Measurements from ENCODE around the gene MICOS13.

MICOS13 gene, protein sequence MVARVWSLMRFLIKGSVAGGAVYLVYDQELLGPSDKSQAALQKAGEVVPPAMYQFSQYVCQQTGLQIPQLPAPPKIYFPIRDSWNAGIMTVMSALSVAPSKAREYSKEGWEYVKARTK

DNA sequence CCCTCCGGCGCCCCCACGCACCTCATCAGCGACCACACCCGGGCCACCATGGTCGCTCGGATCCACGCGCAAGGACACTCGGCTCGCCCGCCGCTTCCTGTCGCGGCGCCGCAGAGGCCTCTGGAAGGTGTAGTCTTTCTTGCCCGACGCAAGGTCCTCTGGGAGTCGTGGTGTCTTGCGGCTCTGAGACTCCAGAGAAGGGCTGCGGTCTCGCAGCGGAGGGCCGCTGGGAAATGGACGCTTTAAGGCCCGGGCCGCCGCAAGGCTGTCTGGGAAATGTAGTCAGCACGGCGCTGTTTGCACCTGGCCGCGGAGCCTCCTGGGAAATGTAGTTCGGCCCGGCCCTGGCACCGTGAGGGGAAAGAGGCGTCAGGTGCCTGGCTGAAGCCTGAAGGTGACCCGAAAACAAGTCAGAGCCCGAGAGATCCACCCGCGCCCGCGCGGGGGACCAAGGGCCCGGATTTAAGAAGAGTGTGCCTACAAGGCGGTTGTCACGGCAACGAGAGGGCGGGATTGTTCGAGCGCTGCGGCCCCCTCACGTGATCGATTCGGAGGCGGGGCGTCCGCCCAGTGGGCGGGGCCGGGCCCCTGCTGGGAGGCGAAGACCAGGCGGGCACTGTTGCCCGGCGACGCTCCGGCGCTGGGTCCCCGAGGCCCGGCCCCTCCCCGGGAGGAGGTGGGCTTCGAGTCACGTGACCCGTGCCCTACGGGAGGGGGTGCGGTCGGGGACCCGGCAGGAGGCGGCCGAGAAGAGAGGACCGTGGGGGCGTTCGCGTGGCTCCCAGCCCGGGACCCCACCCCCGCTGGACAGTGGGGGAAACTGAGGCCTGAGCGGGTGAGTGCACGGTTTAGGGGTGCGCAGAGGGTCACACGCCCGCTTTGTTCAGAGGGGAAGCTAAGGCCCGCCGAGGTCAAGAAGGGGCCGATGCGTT lies at the start of gene MICOS13, which contains the start of gene HSD11B1L:
Gene MICOS13 (minus strand): TSS at position 80 of the 932 bp plus-strand sequence. CDS start 30 bp downstream, at position 50.
Gene HSD11B1L (plus strand): TSS at position 591 of the 932 bp plus-strand sequence. CDS start 3,806 bp downstream, outside the sequence.
- Mint-ChIP-seq H3K4me3 (peak within 1 kb of the TSS; percentile 91), H3K36me3 (ENCODE audit: low read depth) (no peaks in the 10 kb centered on the region), H3K27ac (peak within 1 kb of the TSS; percentile 99), H3K27me3 (ENCODE audit: low read depth, poor library complexity) (peaks cover 4% of the 10 kb centered on the region), H3K9me3 (no peaks in the 10 kb centered on the region), H3K4me1 (peaks cover 33% of the 10 kb centered on the region)
- peak; percentile 99 for DNase-seq
- TF ChIP-seq, protein P1, sequence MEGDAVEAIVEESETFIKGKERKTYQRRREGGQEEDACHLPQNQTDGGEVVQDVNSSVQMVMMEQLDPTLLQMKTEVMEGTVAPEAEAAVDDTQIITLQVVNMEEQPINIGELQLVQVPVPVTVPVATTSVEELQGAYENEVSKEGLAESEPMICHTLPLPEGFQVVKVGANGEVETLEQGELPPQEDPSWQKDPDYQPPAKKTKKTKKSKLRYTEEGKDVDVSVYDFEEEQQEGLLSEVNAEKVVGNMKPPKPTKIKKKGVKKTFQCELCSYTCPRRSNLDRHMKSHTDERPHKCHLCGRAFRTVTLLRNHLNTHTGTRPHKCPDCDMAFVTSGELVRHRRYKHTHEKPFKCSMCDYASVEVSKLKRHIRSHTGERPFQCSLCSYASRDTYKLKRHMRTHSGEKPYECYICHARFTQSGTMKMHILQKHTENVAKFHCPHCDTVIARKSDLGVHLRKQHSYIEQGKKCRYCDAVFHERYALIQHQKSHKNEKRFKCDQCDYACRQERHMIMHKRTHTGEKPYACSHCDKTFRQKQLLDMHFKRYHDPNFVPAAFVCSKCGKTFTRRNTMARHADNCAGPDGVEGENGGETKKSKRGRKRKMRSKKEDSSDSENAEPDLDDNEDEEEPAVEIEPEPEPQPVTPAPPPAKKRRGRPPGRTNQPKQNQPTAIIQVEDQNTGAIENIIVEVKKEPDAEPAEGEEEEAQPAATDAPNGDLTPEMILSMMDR (IDR thresholded peaks at IDR 0.05), result no peak

DNA sequence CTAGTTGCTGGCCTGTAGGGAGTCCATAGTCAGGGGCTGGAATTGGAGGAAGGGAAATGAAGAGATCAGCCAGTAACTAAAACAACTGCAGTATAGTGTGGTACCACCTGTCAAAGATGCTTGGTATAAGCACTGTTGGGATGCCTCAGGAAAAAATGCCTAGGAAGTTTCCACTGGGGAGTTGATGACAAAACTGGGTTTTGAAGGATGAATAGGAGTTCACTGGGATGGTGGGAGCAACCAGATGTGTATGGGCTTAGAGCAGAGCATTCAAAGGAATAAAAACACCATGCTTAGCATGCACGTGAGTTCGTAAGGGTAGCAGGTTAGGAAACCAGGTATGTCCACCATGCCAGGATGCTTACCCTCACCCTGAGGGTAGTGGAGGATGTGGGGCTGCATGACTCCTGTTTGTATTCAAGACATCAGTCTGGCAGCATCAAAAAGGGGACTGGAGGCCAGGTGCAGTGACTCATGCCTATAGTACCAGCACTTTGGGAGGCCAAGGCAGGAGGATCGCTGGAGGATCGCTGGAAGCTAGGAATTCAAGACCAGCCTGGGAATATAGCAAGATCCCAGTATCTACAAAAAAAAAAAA lies 47.2 kb upstream of the MICOS13 start:
- H3K4me3 Mint-ChIP-seq, result no peak overlapping the region
- H3K4me1 Mint-ChIP-seq, result no peaks in the 10 kb centered on the region
- H3K9me3 Mint-ChIP-seq, result peaks cover 12% of the 10 kb centered on the region

DNA sequence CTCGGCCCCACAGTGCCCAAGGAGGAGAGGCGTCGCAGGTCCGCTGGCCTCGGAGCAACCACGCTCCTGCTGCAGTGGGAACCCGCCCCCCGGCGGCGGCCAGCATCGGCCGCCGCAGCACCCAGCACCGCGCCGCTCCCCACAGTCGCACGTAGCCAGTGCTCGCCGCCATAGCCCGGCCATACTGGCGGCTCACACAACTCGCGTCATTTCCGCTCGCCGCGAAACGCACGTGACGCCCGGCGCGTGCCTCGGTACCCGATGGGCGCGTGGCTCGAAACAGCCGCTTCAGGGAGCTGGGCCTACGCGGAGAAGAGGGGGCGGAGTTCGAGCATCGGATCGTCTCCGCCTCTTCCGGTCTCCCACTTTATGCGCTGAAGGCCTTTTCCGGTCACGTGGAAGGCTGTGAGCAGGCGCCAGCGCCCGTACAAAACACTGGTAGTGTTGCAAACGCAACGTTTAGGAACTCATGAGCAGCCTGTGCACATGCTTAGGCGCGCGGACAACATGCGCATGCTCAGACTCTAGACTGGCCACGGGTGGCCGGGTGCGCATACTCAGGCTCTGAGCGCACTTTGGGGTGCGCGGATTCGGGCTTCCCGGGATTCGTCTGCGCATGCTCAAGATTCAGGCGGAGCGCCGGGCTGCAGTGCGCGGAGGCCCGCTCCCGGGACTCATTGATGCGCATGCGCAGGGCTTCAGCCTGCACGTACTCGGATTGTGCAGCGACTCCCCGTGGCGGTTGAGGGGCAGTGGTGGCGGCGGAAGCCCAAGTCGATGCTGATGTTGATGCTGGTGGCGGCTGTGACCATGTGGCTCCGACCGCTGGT lies 39.9 kb upstream of the MICOS13 start, which contains the start of the genes CATSPERD and LONP1:
Gene CATSPERD (plus strand): TSS at position 677 of the 830 bp plus-strand sequence. CDS start 101 bp downstream, at position 778.
Gene LONP1 (minus strand): TSS at position 186 of the 830 bp plus-strand sequence. CDS start 14 bp downstream, at position 172.
- peak; percentile 99 for DNase-seq
- Mint-ChIP-seq H3K36me3 (ENCODE audit: low read depth) (peaks cover 16% of the 10 kb centered on the region), H3K9me3 (no peaks in the 10 kb centered on the region), H3K27ac (peak within 1 kb of the TSS; percentile 98), H3K4me3 (peak within 1 kb of the TSS; percentile 95), H3K4me1 (peaks cover 24% of the 10 kb centered on the region), H3K27me3 (ENCODE audit: low read depth, poor library complexity) (peaks cover 11% of the 10 kb centered on the region)
- TF ChIP-seq, protein P1 (IDR thresholded peaks at IDR 0.05), result peak; percentile 78

More for the DNA sequence above, 47.2 kb upstream of the MICOS13 start:
- H3K27me3 Mint-ChIP-seq (ENCODE audit: low read depth, poor library complexity), result peaks cover 30% of the 10 kb centered on the region
- no peak for DNase-seq
- TF ChIP-seq, protein P1 (IDR thresholded peaks at IDR 0.05), result no peak
- no peaks in the 10 kb centered on the region for H3K36me3 Mint-ChIP-seq (ENCODE audit: low read depth)
- no peak overlapping the region for H3K27ac Mint-ChIP-seq

DNA sequence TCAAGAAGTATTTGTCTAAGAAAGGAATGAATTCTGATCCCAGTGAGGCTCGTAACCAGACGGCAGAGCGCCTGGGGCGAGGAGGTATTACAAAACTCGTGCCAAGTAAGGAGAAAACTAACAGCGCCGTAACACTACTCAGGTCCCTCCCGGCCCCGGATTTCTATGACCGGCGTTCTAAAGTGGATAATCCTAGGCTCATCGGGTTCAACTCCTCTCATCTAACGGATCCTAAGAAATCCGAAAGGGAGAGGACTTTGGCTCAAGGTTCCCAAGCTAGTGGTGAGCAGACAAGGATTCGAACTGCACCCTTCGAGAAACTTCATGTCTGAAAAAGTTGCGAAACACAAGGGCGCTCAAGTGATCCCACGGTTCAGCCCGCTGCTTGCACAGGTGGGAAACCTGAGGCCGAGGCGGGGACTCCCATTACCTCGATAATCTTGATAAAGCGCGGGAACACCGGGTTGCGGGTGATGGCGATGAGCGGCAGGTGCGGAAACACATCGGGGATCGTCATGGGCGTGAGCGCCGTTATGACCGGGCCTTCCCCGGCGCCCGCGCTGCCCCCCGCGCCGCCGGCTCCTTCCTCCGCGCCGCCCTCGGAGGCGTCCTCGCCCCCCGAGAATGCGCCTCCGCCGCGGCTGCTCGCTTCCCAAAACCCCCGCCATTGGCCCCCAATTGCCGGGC lies 39.1 kb upstream of the MICOS13 start:
- H3K27me3 Mint-ChIP-seq (ENCODE audit: low read depth, poor library complexity), result peaks cover 5% of the 10 kb centered on the region

More for the DNA sequence above, 39.1 kb upstream of the MICOS13 start:
- peaks cover 16% of the 10 kb centered on the region for H3K36me3 Mint-ChIP-seq (ENCODE audit: low read depth)
- no peak for DNase-seq
- peaks cover 24% of the 10 kb centered on the region for H3K4me1 Mint-ChIP-seq
- peak overlapping the region; percentile 91 for H3K27ac Mint-ChIP-seq
- TF ChIP-seq, protein P1 (IDR thresholded peaks at IDR 0.05), result no peak
- H3K4me3 Mint-ChIP-seq, result peak overlapping the region; percentile 95
- no peaks in the 10 kb centered on the region for H3K9me3 Mint-ChIP-seq

All from nephron progenitor cell (in vitro differentiated cells).